Activated CD4-positive, CD25-positive, alpha-beta regulatory T cell treated with anti-CD3 and anti-CD28 coated beads, Interleukin-2, amount 50 U/mL, for 72 hours (primary cell): ENCODE measurements around the gene ORM2.

Source experiments
- DNase-seq: peaks from one replicate; pipeline ENCODE4 v3.0.0; 2021

Gene ORM2

DNA sequence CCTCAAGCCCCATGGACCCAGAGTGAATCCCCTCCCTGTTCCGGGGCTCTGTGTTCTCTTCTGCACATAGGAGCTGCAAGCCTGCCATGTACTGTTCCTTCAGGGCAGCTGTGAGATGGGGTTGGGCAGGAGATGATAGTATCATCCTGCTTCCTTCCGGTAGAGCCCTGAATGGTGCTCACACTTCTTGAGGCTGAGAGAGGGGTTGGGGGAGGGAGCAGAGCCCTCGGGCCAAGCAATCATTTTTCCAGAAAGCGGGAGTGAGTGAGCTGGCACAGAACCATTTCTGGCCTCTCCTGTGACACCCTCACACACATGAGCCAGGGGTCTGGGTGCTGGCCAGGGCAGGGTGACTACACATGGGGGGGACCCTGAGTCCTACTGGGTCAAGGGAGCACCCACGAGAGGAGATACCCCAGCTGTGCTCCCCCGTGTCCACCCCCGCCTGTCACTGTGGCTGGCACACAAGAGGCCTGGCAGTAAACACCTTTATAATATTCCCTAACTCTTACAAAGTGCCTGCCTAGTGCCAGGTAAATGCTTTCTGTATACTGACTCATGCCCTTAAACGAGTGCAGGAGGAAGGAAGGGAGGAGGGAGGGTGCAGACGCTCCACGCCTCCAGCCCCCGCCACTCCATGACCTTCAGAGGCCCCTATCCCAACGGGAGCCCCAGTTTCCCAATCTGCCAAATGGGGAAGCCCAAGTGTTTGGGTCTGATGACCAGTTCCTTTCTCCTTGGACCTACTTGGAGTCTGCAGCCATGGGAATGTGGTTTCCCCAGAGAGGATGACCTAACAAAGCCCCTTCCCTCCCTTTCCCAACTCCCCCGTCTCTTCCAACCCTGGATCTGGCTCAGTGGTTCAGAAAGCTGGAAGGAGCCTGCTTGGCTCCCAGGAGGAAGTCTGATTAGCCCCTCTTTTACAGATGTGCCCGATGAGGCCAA, 42.6 kb downstream of the ORM2 start:
- no peak for DNase-seq

DNA sequence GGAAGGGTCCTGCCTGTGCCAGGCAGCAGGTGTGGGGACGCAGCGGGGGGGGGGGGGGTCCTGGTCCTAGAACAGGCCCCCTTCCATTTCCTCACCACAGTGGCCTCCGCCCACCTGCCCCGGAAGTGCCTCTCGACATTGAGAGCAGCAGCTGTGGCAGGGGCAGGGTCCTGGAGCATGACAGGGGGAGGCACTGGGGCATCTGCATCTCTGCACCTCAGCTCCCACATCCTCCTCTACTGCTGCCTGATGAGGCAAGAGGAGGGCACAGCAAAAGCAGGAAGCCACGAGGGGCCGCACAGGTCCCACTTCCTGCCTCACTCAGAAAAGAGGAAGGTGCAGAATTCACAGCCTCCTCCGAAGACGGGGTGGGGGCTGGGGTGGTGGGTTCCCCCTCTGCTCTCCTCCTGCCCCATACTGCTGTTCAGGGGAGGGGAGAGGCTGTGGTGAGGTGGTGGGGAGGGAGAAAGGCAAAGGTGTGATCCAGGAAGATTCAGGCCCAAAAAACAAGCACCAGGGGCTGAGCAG, 43.3 kb downstream of the ORM2 start:
- peak; percentile 67 for DNase-seq

DNA sequence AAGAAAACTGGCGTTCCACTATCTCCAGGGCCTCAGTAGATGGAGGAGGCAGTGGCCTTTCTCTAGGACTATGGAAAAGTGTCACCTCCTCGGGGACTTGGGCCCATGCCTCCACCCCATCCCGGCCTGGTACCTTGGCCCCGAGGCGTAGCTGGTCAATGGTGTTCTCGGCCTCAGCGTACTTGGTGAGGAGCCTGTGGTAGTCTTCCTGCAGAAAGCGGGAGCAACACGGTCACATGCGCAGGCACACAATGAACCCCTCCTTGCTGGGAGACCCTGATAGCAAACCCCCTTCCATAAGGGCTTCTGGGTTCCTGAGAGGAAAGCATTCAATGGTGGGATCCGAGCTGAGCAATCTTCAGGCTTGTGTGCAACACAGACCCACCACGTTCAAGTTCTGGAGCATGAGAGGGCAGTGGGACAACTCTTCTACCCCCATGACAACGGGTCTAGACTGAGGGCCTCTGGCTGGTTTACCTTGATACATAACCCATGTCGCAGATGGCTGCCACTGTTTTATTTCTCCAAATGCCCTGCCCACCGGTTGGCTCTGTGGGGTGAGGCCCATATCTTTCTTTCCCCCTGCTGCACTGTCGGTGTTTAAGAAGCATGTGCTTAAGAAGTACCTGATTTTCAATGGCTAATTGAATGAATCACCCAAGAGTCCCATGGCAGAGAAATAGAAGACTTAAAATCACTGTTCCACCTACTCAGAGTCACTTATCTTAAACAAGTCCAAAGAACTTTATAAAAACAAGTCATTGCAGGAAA, 44.5 kb downstream of the ORM2 start:
- no peak for DNase-seq

DNA sequence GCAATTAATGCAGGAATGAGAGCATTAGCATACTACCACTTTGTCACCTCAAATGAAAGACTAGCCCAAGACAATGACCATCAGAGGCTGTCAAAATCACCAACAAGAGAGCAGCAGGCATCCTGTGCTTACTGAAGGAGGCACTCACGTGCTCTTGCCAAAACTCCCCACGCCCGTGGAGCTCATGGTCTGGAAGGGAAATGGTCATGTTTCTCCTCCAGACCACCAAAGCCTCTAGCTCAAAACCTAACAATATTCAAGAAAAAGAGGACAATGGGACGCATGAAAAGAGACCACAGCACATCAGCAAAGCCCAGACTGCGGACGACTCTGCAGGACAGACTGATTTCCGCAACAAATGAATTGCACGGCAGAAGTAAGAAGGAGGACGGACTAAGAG, 45.3 kb downstream of the ORM2 start:
- no peak for DNase-seq

DNA sequence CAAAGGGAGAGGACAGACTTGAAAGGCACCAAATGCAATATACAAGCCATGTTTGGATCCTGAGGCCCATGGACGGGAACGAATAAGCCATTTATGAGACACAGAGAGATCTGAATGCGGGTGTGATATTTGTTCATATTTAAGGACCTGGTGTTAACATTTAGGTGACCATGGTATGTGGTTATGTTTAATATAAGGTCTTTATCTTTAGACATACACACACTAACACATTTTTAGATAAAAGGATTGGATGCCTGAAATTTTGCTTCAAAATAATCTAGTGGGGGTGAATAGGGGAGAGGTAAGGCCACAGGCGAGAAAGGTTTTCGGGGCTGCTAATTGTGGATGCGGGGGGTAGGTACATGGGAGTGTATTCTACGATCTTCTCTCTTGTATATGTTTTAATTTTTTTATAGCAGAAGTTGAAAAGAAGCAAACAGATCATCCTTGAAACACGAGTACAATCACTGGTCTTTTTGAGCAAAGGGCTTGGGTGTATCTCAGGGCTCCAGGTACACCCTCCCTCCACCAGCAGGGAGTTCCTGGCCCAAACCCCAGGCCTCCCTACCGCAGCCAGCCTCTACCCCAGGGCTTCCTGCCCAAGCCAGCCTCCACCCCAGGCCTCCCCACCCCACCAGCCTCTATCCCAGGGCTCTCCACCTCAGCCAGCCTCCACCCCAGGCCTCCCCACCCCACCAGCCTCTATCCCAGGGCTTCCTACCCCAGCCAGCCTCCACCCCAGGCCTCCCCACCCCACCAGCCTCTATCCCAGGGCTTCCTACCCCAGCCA, 45.9 kb downstream of the ORM2 start:
- DNase-seq, result no peak

DNA sequence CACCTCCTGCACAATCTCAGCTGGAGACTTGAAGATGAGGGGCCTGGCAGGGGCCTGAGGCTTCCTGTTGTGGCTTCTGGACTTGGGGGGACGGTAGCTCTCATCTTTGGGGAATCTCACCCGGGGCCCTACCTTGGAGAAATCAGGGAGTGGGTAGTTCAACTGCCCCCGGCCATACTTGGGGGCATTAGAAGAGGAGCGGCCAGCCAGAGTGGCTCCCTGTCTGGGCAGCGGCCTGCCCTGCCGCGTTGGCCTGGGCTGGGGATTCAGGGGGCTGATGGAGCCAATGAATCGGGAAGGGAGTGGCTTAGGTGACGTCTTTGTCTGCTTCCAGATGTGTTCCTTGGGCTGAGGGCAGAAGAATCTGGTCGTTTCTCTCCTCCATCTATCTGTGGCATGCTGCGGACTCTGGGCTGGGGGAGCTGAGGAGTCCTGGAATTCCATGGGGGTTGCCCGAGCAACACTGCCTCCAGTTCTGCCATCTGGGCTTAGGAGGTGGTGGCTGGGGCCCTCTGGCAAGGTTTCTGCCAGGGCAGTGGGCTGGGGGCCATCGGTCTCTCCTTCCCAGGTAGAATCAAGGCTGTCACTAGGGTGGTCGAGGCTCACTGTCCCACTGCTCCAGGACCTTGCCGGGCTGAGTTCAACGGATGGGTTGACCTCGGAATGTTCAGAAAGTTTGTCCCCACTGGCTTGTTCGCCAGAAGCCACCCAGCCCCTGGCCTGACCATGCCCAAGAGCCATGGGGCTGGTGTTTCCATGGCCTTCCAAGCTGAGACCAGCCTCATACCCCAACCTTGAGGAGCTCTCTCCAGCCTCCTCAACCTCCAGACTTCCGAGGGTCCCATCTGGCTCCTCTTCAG, 47.1 kb downstream of the ORM2 start:
- DNase-seq, result no peak

DNA sequence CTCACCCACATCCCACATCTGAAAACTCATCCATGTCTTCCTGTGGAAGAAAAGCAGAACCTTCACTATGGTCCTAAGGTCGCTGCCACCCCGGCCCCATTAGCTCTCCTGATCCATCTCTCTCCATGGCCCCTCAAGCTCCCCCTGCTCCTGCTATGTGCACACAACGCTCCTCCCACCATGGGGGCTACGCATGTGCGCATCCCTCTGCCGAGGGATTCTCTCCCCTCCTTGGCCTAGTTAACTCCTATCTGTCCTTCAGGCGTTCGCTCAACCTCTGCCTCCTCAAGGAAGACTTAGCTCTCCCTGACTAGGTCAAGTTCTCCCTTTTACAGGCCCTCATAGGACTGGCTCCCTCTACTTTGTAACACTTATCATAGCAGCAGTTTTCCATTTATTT, 48.3 kb downstream of the ORM2 start:
- DNase-seq, result no peak

DNA sequence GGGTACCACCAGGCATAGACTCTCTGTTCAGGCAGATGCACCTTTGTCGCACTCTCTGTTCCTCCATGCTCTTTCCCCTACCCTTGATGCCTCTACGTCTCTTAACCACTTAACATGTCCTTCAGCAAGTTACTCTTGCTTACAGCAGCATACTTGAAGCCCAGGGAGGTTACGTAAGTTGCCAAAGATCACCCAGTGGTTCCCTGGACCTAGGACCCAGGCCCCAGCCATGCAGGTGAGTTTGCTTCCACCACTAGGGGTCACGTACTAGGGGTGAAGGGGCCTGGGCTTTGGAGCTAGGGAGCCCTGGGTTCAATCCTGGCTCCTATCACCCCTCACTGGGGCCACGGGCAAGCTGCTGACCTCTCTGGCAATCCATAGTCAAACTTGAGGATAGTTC, 49.2 kb downstream of the ORM2 start:
- DNase-seq, result no peak
